Smooth muscle cell of the brain vasculature (primary cell): Measurements from ENCODE around the gene ADAM8.
"Not testable (repeated sequence)": the region's sequence is repeated elsewhere in the genome, so short reads cannot be mapped to it uniquely, and the experiment has no call there.

ENCODE experiments used
- DNase-seq: peaks from one replicate; pipeline ENCODE4 v3.0.0-alpha.2; 2012; ENCODE audit warnings: low read depth, low spot score

The ADAM8 gene

DNA sequence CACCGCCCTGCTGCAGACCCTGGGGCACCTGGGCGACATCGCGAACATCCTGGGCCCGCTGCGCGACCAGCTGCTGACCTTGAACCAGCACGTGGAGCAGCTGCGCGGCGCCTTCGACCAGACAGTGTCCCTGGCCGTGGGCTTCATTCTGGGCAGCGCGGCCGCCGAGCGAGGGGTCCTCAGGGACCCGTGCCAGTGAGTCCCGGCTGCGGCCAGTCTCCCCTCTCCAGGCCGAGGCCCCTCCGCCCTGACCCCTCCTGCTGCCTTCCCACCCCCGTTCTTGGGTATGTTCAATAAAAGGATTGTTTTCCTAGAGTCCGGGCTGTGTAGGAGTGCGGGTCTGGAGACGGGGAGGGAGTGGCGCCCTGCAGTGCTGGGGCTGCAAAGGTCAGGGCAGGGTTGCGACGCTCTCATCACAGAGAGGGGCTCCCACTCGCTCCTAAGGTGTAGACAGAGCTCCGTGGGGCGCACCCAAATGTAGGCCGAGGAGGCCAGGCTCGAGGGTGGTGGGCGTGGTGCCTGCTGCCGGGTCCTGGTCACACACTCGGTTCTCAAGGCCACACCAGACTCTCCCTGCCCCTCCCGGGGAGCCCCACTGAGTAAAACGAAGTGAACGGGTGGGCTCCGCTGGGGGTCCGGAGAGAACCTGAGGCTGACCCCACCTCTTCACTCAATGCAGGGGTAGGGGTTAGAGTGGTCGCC, 45.3 kb downstream of the ADAM8 start:
- no peak for DNase-seq

DNA sequence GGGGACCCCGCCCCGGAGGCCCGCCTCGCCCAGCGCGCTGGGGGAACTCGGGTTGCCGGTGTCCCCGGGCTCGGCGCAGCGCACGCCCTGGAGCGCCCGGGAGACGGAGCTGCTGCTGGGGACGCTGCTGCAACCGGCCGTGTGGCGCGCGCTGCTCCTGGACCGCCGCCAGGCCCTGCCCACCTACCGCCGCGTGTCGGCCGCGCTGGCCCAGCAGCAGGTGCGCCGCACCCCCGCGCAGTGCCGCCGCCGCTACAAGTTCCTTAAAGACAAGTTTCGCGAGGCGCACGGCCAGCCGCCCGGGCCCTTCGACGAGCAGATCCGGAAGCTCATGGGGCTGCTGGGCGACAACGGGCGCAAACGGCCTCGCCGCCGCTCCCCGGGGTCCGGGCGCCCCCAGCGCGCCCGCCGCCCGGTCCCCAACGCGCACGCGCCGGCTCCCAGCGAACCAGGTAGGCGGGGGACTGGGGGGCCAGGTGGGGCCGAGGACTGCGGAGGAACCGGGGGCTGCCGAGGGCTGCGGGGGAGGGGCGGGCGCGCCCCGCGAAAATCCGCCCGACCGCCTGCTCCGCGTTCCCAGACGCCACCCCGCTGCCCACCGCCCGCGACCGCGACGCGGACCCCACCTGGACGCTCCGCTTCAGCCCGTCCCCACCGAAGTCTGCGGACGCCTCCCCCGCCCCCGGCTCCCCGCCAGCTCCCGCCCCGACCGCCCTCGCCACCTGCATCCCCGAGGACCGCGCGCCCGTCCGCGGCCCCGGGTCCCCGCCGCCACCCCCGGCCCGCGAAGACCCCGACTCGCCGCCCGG, 46.1 kb downstream of the ADAM8 start:
- no peak for DNase-seq

DNA sequence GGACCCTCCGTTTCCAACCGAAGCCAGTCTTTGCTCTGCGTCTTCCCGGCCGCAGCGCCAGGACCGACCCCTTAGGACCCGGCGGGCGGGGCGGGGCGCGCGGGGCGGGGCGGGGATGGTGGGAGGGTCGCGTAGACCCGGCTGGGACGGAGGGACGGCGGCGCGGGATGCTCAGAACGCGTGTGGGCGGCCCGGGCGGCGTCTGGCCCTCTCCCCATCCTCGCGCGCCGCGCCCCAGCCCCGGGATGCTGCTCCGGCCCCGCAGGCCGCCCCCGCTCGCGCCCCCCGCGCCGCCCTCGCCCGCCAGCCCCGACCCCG, 46.7 kb downstream of the ADAM8 start, which contains the start of gene UTF1:
Gene UTF1, plus strand, starts transcription at position 174 of the 318 bp plus-strand sequence. Its CDS starts 72 bp downstream, at position 246.
- DNase-seq, result no peak

DNA sequence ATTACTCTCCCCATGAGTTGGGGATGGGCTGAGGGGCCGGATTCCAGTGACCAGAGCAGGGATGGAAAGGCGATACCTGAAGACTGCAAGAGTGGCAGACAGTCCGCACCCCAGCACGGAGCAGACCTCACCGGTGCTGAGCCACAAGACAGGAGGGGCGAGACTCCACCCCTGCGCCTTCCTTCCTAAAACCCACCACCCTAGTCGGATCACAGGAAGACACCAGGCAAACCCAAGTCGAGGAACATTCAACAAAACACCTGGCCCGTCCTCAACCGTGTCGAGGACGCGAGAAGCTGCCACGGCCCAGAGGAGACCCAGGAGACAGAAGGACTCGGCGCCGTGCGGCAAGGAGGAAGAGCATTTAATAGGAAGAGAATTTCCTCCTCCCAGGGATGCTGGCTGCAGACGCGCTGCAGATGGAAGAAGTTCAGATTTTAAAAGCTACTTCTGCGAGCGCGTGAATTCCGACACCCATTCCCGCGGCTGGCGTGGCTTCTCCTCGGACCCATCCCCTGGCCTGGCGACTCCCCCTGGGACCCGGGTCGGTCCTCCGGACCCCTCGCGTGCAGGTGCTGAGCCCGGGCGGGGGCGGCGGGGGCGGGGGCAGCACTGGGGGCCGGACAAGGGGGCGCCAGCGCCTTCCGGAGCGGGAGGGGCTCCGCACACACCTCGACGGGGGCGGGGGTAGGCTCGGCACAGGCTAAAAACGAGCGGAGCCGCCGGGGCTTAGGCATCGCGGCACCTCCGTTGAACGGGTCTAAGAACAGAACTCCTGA, 47.2 kb downstream of the ADAM8 start:
- DNase-seq, result no peak

DNA sequence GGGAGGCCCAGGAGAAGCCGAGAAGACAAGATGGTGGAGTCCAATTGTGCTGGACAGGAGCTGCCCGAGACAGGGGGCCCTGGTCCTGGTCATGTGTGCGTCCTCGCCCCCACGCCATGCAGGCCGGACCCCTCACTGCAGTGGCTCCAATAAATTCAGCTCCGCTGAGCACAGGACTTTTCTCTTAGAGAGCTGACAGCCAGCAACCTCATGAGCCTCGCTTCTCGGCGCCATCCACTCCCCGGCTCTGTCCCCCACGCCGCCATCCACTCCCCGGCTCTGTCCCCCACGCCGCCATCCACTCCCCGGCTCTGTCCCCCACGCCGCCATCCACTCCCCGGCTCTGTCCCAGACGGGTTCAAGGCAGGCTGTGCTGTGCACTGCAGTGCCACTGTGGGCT, 49.4 kb downstream of the ADAM8 start:
- no peak for DNase-seq

DNA sequence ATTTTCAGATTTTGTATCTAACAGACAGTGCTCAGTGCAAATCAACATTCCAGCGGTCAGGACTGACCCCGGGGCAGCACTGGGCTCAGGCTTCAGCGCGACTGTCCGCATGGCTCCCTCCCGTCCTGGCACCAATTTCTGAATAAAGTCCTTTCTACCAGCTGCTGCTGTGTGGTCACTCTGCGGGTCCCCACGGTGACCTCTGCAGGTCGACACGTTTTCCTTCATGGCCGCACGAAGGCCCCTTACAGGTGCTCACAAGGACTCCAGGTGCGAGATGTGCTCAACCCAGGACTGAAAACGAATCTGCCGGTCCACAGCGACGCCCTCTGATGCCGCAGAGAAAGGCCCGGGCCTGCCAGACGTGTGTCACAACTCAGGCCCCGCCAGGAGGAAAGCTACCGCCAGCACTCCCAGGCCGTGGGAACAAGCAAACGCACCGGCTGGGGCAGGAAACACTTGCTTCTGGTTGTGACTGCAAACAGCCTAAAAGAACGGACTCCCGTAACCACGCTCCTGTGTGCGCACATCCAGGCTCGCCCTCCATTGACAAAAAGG, 50.3 kb downstream of the ADAM8 start:
- no peak for DNase-seq

DNA sequence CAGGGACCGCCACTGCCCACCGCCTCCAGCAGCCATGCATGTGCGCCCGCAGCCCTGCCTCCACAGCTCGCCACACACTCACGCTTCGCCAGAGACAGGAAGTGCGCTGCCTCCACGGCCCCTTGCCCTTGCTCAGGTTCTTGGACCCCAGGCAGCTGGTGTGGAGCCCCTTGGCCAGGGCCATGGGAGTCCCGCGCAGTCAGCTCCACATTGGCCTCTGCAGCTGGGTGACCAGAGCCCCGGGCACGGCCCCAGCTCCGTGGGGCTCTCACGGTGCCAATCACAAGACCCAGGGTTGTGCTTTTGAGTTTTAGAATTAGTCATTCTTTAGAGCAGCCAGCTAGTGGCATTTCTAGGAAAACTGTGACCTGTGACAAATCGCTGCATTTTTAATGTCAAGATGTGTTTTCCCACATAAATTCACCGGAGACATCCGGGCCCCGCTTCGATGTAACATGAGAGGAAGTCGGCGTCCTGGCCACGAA, 50.9 kb downstream of the ADAM8 start:
- DNase-seq, result no peak

DNA sequence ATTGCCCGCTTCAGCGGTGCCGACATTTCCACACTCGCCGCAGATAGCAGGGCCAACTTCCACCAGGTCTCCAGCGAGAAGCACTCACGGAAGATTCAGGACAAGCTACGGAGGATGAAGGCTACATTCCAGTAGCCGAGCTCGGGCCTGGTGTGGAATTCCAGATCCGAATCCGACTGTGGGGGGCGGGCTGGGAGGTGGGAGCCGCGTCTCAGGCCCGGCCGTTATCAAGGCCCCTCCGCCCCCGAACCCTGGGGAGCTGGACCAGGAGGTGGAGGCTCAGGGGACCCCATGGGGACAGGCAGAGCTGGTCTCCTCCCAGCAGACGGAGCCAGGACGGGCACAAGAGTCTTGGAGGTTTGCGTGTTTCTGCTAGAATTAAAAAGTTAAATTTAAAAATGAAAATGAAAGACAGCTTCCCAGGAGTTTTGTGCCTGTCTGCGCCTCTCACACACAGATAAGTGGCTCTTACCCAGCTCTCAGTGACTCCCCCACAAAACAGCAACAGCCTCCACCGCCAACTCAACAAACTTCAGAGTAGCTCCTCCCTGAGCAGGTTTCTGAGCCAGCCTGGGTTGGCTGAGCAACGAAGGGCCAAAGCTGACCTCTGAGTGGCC, 51.8 kb downstream of the ADAM8 start:
- no peak for DNase-seq

DNA sequence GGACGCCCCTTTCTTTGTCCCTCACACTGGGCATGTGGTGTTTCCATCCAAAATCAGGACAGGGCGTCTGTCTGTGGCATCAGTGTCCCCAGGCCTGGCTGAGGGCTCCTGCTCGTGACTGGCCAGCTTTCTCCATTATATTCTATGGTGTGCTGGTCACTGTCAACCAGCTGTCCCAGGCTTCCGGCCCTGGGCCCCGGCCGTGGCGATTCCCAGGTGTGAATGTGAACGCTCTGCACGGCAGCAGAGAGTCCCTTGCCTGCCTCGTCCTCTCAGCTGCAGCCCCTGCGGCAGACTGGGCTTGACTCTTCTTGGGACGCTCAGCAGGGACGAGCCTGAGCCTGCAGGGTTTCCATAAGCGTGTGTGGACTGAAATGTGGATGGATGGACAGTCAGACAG, 52.6 kb downstream of the ADAM8 start:
- no peak for DNase-seq

DNA sequence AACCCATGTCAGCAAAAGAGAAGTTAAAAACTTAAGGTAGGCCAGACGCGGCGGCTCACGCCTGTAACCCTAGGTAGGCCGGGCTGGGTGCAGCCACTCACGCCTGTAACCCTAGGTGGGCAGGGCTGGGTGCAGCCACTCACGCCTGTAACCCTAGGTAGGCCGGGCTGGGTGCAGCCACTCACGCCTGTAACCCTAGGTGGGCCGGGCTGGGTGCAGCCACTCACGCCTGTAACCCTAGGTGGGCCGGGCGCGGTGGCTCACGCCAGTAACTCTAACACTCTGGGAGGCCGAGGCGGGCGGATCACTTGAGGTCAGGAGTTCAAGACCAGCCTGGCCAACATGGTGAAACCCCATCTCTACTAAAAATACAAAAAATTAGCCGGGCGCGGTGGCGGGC, 54.9 kb downstream of the ADAM8 start:
- not testable (repeated sequence) for DNase-seq

DNA sequence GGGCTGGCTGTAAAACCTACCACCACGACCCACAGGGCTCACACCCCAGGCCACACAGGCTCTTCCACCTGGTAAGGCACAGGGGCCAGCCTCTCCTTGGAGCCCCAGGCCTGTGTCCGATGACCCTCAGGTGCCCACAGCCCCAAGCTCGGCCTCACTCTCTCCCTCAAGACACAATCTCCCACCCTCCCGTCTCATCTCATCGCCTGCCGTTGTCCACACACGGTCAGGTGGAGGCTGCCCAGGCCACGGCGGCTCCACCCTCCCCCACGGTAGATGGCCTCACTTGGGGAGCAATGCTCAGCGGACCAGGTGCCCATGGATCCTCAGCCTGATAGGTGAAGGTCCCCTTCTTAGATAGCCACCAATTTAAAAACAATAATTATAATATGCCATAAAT, 55.3 kb downstream of the ADAM8 start:
- DNase-seq, result no peak

DNA sequence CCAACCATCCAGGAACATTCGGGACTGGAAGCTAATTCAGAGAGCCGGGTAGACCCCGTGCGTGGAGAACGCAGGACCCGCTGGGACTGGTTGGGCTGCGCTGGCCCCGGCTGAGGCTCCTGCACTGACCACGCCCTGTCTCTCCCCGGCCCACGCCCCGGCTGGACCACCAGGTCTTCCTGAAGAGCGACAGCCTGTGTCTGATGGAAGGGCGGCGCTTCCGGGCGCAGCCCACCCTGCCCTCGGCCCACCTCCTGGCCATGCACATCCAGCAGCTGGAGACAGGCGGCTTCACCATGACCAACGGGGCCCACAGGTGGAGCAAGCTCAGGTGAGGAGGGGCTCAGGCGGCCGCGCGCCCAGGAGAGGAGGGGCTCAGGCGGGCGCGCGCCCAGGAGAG, 56.9 kb downstream of the ADAM8 start:
- no peak for DNase-seq

DNA sequence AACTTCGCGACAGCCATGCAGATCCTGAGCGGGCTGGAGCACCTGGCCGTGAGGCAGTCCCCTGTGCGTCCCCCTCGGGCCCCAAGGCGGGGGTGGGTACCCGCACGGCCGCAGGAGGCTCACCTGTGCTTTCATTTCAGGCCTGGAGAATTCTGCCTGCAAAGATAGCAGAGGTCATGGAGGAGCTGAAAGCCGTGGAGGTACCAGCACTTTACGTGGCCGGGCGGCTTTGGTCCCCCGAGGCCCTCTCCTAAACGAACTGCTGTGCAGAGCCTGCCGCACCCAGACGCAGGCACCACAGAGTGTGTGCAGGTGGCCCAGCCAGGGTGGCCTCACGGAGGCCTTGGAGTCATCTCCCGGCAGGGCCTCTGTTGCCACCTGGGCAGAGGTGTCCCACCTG, 57.8 kb downstream of the ADAM8 start:
- no peak for DNase-seq

DNA sequence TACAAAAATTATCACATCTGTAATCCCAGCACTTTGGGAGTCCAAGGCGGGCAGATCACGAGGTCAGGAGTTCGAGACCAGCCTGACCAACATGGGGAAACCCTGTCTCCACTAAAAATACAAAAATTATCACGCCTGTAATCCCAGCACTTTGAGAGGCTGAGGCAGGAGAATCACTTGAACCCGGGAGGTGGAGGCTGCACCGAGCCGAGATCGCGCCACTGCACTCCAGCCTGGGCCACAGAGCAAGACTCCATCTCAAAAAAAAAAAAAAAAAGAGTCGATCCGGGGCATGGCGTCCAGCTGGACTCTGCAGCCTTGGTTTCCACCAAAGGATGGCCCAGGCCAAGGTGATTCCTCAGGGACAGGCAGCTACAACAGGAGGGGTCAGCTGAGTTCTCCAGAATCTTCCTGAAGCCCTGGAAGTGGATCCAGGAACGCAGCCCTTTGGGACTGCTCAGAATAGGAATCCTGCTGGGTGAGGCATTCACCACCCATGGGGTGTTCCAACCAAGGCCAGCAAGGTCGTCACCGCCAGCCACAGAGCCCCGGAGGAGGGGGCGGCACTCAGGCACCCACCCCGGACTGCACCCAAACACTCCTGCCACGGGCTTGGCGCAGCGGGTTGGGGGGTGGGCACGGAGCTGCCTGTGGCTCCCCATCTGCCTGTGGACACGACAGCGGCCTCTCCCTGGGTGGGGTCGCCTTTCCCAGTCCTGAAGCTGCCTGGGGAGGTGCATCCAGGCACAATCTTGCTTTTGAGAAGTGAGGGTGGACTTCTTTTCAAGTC, 58.7 kb downstream of the ADAM8 start:
- DNase-seq, result no peak

DNA sequence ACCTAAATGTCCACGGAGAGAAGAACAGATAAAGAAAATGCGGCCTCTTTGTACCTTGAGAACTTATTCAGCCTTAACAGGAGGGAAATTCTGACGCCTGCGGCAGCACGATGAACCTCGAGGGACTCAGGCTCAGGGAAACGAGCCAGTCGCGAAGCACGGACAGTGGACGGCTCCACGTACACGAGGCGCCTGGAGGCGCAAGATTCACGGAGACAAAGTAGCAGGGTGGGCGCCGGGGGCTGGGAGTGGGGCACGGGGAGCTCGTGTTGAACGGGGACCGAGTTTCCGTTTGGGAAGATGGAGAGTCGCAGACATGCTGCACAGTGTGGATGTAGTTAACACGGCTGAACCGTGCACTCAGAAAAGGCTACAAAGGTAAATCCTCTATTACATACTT, 59.9 kb downstream of the ADAM8 start:
- DNase-seq, result no peak

DNA sequence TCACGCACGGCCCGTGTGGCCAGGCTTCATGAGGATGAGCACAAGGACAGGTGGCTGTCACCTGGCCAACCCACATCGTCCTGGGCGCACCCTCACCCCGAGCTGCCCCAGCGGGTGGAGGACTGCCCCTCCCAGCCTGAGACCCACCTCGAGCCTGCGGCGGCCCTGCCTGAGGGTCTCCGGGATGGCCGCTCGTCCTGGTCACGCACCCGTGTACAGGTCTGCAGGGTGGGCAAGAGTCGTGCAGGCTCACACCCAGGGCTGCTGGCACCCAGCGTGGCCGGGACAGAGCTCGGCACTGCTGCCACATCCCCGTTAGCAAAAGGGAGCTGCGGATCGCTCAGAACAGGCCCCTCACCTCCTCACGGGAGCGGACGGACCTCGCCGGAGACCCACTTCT, 61.1 kb downstream of the ADAM8 start:
- DNase-seq, result no peak

DNA sequence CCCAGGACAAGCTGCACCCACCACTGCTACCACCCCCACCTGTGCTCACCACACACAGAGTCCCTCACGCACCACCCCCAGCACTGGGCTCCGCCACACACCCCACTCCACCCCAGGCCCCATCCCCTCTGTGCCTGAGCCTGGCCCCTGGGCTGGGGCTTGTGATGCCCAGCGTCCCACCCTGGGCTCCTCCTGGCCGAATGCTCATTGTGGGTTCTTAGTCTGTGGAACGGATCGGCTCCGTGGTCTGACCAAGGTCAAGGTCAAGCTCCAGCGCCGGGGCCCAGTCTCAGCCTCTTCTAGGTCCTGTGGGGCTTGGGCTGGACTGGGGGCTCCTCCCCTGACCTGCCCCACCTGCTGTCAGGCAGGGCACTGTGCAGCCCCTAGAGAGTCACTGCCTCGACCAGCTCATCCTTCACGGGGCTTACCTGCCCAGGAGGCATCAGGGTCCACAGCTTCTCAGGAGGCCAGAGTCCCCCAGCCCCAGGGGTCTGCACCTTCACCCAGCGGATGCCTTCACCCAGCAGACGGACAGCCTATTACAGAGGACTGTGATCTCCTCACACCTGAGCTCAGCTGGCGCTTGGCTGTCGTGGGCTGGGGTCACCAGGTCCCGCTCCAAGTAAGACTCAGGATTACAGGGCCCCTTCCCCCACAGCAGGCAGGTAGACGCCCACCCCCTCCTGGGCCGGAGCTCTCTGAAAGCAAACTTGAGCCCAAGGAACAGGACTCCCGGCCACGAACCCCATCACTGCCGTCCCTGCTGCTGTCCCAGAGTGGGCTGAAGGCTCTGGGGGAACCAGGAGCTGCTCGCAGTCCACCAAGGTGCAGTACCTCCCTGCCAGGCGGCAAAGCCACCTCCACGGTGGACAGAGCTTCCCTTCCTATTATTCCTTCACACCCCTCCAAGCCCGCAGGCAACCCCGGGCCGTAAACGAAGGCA, 61.9 kb downstream of the ADAM8 start:
- DNase-seq, result no peak

DNA sequence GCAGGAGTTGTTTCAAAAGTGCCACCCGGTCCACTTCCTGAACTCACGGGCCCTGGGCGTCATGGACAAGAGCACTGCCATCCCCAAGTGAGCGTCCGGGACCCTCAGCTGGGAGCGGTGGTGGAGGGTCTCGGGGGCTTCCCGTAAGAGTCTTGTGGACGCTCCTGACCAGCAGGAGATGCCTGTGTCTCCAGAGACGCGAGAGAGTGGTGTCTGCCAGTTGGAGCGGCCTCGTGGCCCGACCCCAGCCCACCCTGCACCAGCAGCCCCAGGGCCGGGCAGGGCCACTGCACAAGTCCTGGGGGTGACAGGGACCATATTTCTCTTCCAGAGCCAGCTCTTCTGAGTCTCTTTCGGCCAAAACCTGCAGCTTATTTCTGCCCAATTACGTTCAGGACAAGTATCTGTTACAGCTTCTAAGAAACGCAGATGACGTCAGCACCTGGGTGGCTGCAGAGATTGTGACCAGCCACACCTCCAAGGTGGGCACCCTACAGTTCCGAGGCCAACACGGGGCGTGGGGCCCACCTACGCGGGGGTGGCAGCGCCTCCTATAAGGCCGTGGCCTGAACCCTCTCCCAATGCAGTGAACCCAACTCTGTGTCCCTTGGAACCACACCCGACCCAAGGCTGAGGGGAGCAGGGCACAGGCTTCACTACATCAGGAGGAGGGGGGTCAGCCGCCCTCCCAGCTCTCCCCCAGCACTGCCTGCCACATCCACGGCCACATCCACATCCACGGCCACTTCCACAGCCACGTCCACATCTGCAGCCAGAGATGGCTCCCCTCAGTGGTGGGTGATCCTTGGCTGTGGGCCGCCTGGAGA, 62.8 kb downstream of the ADAM8 start:
- no peak for DNase-seq
